Measurements from ENCODE around the gene ZDHHC11.
"Not testable (repeated sequence)": the region's sequence is repeated elsewhere in the genome, so short reads cannot be mapped to it uniquely, and the experiment has no call there.

- TF ChIP-seq CTCF (IDR thresholded peaks at IDR 0.05; ENCODE audit: insufficient read depth, low read length): not testable (repeated sequence)
- TF ChIP-seq, protein P1, sequence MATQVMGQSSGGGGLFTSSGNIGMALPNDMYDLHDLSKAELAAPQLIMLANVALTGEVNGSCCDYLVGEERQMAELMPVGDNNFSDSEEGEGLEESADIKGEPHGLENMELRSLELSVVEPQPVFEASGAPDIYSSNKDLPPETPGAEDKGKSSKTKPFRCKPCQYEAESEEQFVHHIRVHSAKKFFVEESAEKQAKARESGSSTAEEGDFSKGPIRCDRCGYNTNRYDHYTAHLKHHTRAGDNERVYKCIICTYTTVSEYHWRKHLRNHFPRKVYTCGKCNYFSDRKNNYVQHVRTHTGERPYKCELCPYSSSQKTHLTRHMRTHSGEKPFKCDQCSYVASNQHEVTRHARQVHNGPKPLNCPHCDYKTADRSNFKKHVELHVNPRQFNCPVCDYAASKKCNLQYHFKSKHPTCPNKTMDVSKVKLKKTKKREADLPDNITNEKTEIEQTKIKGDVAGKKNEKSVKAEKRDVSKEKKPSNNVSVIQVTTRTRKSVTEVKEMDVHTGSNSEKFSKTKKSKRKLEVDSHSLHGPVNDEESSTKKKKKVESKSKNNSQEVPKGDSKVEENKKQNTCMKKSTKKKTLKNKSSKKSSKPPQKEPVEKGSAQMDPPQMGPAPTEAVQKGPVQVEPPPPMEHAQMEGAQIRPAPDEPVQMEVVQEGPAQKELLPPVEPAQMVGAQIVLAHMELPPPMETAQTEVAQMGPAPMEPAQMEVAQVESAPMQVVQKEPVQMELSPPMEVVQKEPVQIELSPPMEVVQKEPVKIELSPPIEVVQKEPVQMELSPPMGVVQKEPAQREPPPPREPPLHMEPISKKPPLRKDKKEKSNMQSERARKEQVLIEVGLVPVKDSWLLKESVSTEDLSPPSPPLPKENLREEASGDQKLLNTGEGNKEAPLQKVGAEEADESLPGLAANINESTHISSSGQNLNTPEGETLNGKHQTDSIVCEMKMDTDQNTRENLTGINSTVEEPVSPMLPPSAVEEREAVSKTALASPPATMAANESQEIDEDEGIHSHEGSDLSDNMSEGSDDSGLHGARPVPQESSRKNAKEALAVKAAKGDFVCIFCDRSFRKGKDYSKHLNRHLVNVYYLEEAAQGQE (IDR thresholded peaks at IDR 0.05; ENCODE audit: insufficient replicate concordance, low read depth): not testable (repeated sequence)
These were observed 66.2 kb downstream of the ZDHHC11 start, which contains the start of gene ZDHHC11B for GRCh38 chr5:784428-785177.
